Naive B cell (primary cell): Measurements from ENCODE around the gene USP3. TPM values are rescaled to one million over a fixed set of nuclear protein-coding genes. Genes with fewer than 3 reads are reported as not detected.
A peak's percentile ranks its signal among the peaks of the same experiment; 100 is the strongest.

Experiments used
- ATAC-seq, 2 donors: fragments of 150-1000 bp; cut with Tn5 transposase; 2 replicates each; pipeline ENCODE4 v1.10.0; 2021; ENCODE audit warnings: low read depth in 2 of 2, mild to moderate bottlenecking in 2 of 2, moderate library complexity in 2 of 2
- DNase-seq: peaks from one replicate; pipeline ENCODE4 v3.0.0; 2022
- H3K27ac Mint-ChIP-seq, 6 donors: one replicate each; pipeline ENCODE4 v1.8.0; 2020 to 2022; ENCODE audit warnings: mild to moderate bottlenecking in 6 of 6, mixed read lengths in 6 of 6, moderate library complexity in 5 of 6, inconsistent platforms in 2 of 6
- H3K27me3 Mint-ChIP-seq, 3 donors: one replicate each; pipeline ENCODE4 v1.8.0; 2021 to 2022; ENCODE audit warnings: mixed read lengths in 3 of 3, mild to moderate bottlenecking in 1 of 3
- H3K36me3 Mint-ChIP-seq, 2 donors: one replicate each; pipeline ENCODE4 v1.8.0; 2020 to 2022; ENCODE audit warnings: mixed read lengths in 2 of 2, inconsistent platforms in 1 of 2, mild to moderate bottlenecking in 1 of 2
- H3K4me1 Mint-ChIP-seq, 3 donors: one replicate each; pipeline ENCODE4 v1.8.0; 2020 to 2022; ENCODE audit warnings: mixed read lengths in 3 of 3, inconsistent platforms in 1 of 3, mild to moderate bottlenecking in 1 of 3, moderate library complexity in 1 of 3
- H3K4me3 Mint-ChIP-seq, 8 donors: one replicate each; pipeline ENCODE4 v1.8.0; 2020 to 2022; ENCODE audit warnings: mild to moderate bottlenecking in 8 of 8, mixed read lengths in 8 of 8, moderate library complexity in 8 of 8, inconsistent platforms in 2 of 8
- H3K9me3 Mint-ChIP-seq, 7 donors: one replicate each; pipeline ENCODE4 v1.8.0; 2020 to 2022; ENCODE audit warnings: mixed read lengths in 7 of 7, mild to moderate bottlenecking in 5 of 7, inconsistent platforms in 2 of 7, moderate library complexity in 1 of 7
- polyA plus RNA-seq, 6 donors: library from polyadenylated mRNA; unstranded; fragments of 300-500 nt; fragmentation: Illumina TruSeq; gene quantifications; one replicate each; pipeline ENCODE4 v1.2.3, GENCODE V29; 2021; ENCODE audit warnings: low read depth in 6 of 6

The USP3 gene
- polyA plus RNA-seq, 6 donors from 2014 or later: 53.6 to 88.0 (median 58.7) TPM

GRCh38 chr15:63586790-63587189, 82.4 kb downstream of the USP3 start:
- Mint-ChIP-seq H3K27ac (peak overlapping the region in 3 of 6 donors; percentile 4 to 90 (median 53)), H3K36me3 (peaks cover 44 to 46% of the 10 kb centered on the region in 2 donors), H3K4me3 (no peak overlapping the region), H3K27me3 (no peaks in the 10 kb centered on the region), H3K9me3 (peaks cover 0 to 2% (median 0%) of the 10 kb centered on the region in 7 donors), H3K4me1 (peaks cover 9 to 14% (median 12%) of the 10 kb centered on the region in 3 donors)
- DNase-seq: no peak
- no peak for ATAC-seq

GRCh38 chr15:63587527-63587926, 83.1 kb downstream of the USP3 start:
- no peaks in the 10 kb centered on the region for H3K27me3 Mint-ChIP-seq
- H3K27ac Mint-ChIP-seq: peak overlapping the region in 1 of 6 donors; percentile 14
- no peak overlapping the region for H3K4me3 Mint-ChIP-seq
- DNase-seq (no peak), ATAC-seq (no peak)
- H3K36me3 Mint-ChIP-seq: peaks cover 39 to 43% of the 10 kb centered on the region in 2 donors
- H3K4me1 Mint-ChIP-seq: peaks cover 3 to 9% (median 8%) of the 10 kb centered on the region in 3 donors
- H3K9me3 Mint-ChIP-seq: peaks cover 0 to 2% (median 0%) of the 10 kb centered on the region in 7 donors

GRCh38 chr15:63588826-63589225, 84.4 kb downstream of the USP3 start:
- Mint-ChIP-seq H3K9me3 (peaks cover 0 to 2% (median 0%) of the 10 kb centered on the region in 7 donors), H3K4me3 (no peak overlapping the region), H3K27ac (peak overlapping the region in 3 of 6 donors; percentile 47 to 49 (median 48)), H3K27me3 (no peaks in the 10 kb centered on the region), H3K36me3 (peaks cover 36 to 38% of the 10 kb centered on the region in 2 donors), H3K4me1 (peaks cover 6 to 18% (median 6%) of the 10 kb centered on the region in 3 donors)
- ATAC-seq (no peak), DNase-seq (no peak)

- Mint-ChIP-seq H3K27ac (peak overlapping the region; percentile 74 to 98 (median 89)), H3K4me3 (peak overlapping the region in 6 of 8 donors; percentile 30 to 89 (median 54)), H3K4me1 (peaks cover 40 to 68% (median 43%) of the 10 kb centered on the region in 3 donors), H3K9me3 (no peaks in the 10 kb centered on the region), H3K36me3 (peaks cover 23 to 27% of the 10 kb centered on the region in 2 donors), H3K27me3 (no peaks in the 10 kb centered on the region)
- DNase-seq: no peak
- no peak for ATAC-seq
These were observed 89.6 kb downstream of the USP3 start for GRCh38 chr15:63593705-63594671.

- no peak for DNase-seq
- Mint-ChIP-seq H3K9me3 (no peaks in the 10 kb centered on the region), H3K4me3 (peak overlapping the region in 6 of 8 donors; percentile 28 to 89 (median 52)), H3K4me1 (peaks cover 51 to 78% (median 54%) of the 10 kb centered on the region in 3 donors), H3K36me3 (peaks cover 12 to 16% of the 10 kb centered on the region in 2 donors), H3K27ac (peak overlapping the region; percentile 13 to 98 (median 94)), H3K27me3 (no peaks in the 10 kb centered on the region)
- no peak for ATAC-seq
These were observed 90.7 kb downstream of the USP3 start for GRCh38 chr15:63595065-63595464.

- Mint-ChIP-seq H3K4me1 (peaks cover 51 to 79% (median 60%) of the 10 kb centered on the region in 3 donors), H3K36me3 (peaks cover 8 to 10% of the 10 kb centered on the region in 2 donors), H3K9me3 (no peaks in the 10 kb centered on the region), H3K4me3 (peak overlapping the region in 5 of 8 donors; percentile 13 to 89 (median 30)), H3K27ac (peak overlapping the region; percentile 59 to 98 (median 92)), H3K27me3 (no peaks in the 10 kb centered on the region)
- ATAC-seq: no peak
- no peak for DNase-seq
These were observed 91.3 kb downstream of the USP3 start for GRCh38 chr15:63595688-63596087.

- ATAC-seq: no peak
- Mint-ChIP-seq H3K4me1 (peaks cover 51 to 81% (median 62%) of the 10 kb centered on the region in 3 donors), H3K4me3 (peak overlapping the region in 4 of 8 donors; percentile 28 to 59 (median 46))
These were observed 92.3 kb downstream of the USP3 start for GRCh38 chr15:63596676-63597037.

GRCh38 chr15:63597038-63597790, 92.8 kb downstream of the USP3 start, which contains the start of gene FBXL22:
Gene FBXL22, plus strand, starts transcription at chr15:63597387. Its CDS starts 6 bp downstream, at chr15:63597393.
- Mint-ChIP-seq H3K9me3 (no peaks in the 10 kb centered on the region), H3K27me3 (no peaks in the 10 kb centered on the region), H3K4me3 (peak within 1 kb of the TSS in 6 of 8 donors; percentile 30 to 97 (median 62)), H3K36me3 (peaks cover 0 to 7% of the 10 kb centered on the region in 2 donors), H3K4me1 (peaks cover 56 to 83% (median 67%) of the 10 kb centered on the region in 3 donors), H3K27ac (peak within 1 kb of the TSS; percentile 88 to 98 (median 96))
- ATAC-seq (no peak), DNase-seq (no peak)

More at GRCh38 chr15:63596676-63597037, 92.3 kb downstream of the USP3 start:
- Mint-ChIP-seq H3K36me3 (peaks cover under 1 to 7% of the 10 kb centered on the region in 2 donors), H3K9me3 (no peaks in the 10 kb centered on the region), H3K27ac (peak overlapping the region; percentile 87 to 98 (median 95)), H3K27me3 (no peaks in the 10 kb centered on the region)
- DNase-seq: no peak

GRCh38 chr15:63597821-63598220, 93.4 kb downstream of the USP3 start:
- Mint-ChIP-seq H3K36me3 (peaks cover 0 to 5% of the 10 kb centered on the region in 2 donors), H3K27me3 (no peaks in the 10 kb centered on the region), H3K9me3 (no peaks in the 10 kb centered on the region), H3K4me1 (peaks cover 60 to 87% (median 73%) of the 10 kb centered on the region in 3 donors), H3K4me3 (peak overlapping the region in 2 of 8 donors; percentile 26 to 30), H3K27ac (peak overlapping the region; percentile 88 to 98 (median 96))
- ATAC-seq (no peak), DNase-seq (no peak)

GRCh38 chr15:63598473-63599400, 94.3 kb downstream of the USP3 start:
- ATAC-seq (no peak), DNase-seq (no peak)
- no peaks in the 10 kb centered on the region for H3K36me3 Mint-ChIP-seq
- peaks cover 67 to 88% (median 76%) of the 10 kb centered on the region in 3 donors for H3K4me1 Mint-ChIP-seq
- H3K27ac Mint-ChIP-seq: peak overlapping the region; percentile 88 to 98 (median 96)
- H3K9me3 Mint-ChIP-seq: no peaks in the 10 kb centered on the region
- H3K27me3 Mint-ChIP-seq: no peaks in the 10 kb centered on the region
- H3K4me3 Mint-ChIP-seq: peak overlapping the region; percentile 68 to 97 (median 88)

GRCh38 chr15:63599401-63600000, 95.1 kb downstream of the USP3 start:
- Mint-ChIP-seq H3K27me3 (no peaks in the 10 kb centered on the region), H3K27ac (peak overlapping the region; percentile 83 to 98 (median 95)), H3K4me3 (peak overlapping the region; percentile 83 to 97 (median 90)), H3K9me3 (no peaks in the 10 kb centered on the region), H3K4me1 (peaks cover 61 to 86% (median 68%) of the 10 kb centered on the region in 3 donors), H3K36me3 (no peaks in the 10 kb centered on the region)
- ATAC-seq (peak; percentile 60 to 64), DNase-seq (peak; percentile 87)
